Peyer's patch (tissue), 4 donors: ENCODE results near the gene BLMH.

ENCODE experiments used
- CTCF ChIP-seq, 6 experiments: fragments of 450-650 bp in 4 of 6; fragments of 200-600 bp in 2 of 6; sonication (generic) in 1 of 6; IDR thresholded peaks; one replicate each; pipeline ENCODE4 v1.5.1; 2017 to 2019; ENCODE audit warnings: antibody characterized with exemption in 6 of 6, mild to moderate bottlenecking in 3 of 6, moderate library complexity in 1 of 6
- POLR2A ChIP-seq, 2 donors: fragments of 450-650 bp; IDR thresholded peaks; one replicate each; pipeline ENCODE4 v1.5.1; 2017; ENCODE audit warnings: antibody characterized with exemption in 2 of 2, mild to moderate bottlenecking in 2 of 2, moderate library complexity in 2 of 2

GRCh38 chr17:30225112-30225511 lies 66.6 kb downstream of the BLMH start:
- TF ChIP-seq CTCF (IDR thresholded peaks at IDR 0.05) (no peak), POLR2A (IDR thresholded peaks at IDR 0.05) (no peak)
